Panc1 (cell line): ENCODE results near the gene H6PD. TPM values are rescaled to one million over a fixed set of nuclear protein-coding genes. Genes with fewer than 3 reads are reported as not detected.

Source experiments
- total RNA-seq: library from RNA; stranded (reverse); gene quantifications from one replicate; pipeline ENCODE4 v1.2.1, GENCODE V29; 2021; ENCODE audit not compliant: unreplicated experiment

The H6PD gene
- total RNA-seq, 1 experiment from 2014 or later = 23.5 TPM

Other genes with a start within 250 kb of the H6PD start
- not detected for gene SLC2A7, start 208.4 kb upstream of the H6PD start, total RNA-seq
- gene SLC2A5, start 165.1 kb upstream of the H6PD start, total RNA-seq = 0.26 TPM
- gene GPR157, start 105.7 kb upstream of the H6PD start, total RNA-seq = 19.8 TPM
- gene SPSB1, start 58.1 kb downstream of the H6PD start, total RNA-seq = 73.7 TPM